K562 (cell line): ENCODE measurements around the gene ARMH3. TPM values are rescaled to one million over a fixed set of nuclear protein-coding genes. Genes with fewer than 3 reads are reported as not detected.

Experiments
- ATAC-seq: fragments of 200-7000 bp; cut with Tn5 transposase; 3 replicates; pipeline ENCODE4 v1.9.1; 2020; ENCODE audit warnings: moderate library complexity
- BruUV-seq: library from RNA; stranded (reverse); fragments of 400-500 nt; replicated peaks from 2 replicates; lab custom pipeline; 2021; lab: Mats Ljungman, UMichigan
- CTCF ChIA-PET: fragments of 300-600 bp; formaldehyde crosslinking; extraction: SDS; loops from one replicate; lab custom pipeline; 2021; ENCODE audit warnings: low intra/inter-chr PET ratio; lab: Yijun Ruan, JAX
- POLR2A ChIA-PET: fragments of 300-600, 350-650 bp; sonication (Branson Sonifier 250); formaldehyde crosslinking; extraction: SDS; loops from one replicate; lab custom pipeline; 2021; ENCODE audit warnings: antibody characterized with exemption, inconsistent platforms; lab: Yijun Ruan, JAX
- DNase-seq, 4 experiments: peaks; one replicate each; pipeline versions ENCODE4 v3.0.0 to v3.0.0-alpha.2; 2011 to 2018; ENCODE audit warnings: low spot score in 3 of 4, mixed read lengths in 3 of 4; ENCODE audit errors: extremely low read depth in 1 of 4
- FAIRE-seq: peaks from 2 replicates; lab custom pipeline; 2011; peaks lifted over from hg19 to GRCh38; lab: Jason Lieb, UNC
- H2AFZ ChIP-seq: 2 replicates; pipeline ENCODE4 v1.6.0; 2011; ENCODE audit warnings: low read depth, low read length, control low read depth, inconsistent platforms
- H3K27ac ChIP-seq: fragments of 200-600 bp; 3 replicates; pipeline ENCODE4 v1.8.0; 2011; ENCODE audit warnings: low read depth, mild to moderate bottlenecking, control low read depth, inconsistent platforms, low read length, moderate library complexity, mixed read lengths; ENCODE audit errors: extremely low read depth
- H3K27me3 ChIP-seq, 2 experiments: fragments of 300-600 bp in 1 of 2; 2 replicates in 1 of 2; 3 replicates in 1 of 2; pipeline versions ENCODE4 v1.6.0 to v1.8.0; 2011; ENCODE audit warnings: inconsistent platforms in 2 of 2, low read length in 2 of 2, mild to moderate bottlenecking in 1 of 2, mixed read lengths in 1 of 2, moderate library complexity in 1 of 2; ENCODE audit not compliant: control insufficient read depth in 2 of 2, insufficient read depth in 2 of 2
- H3K36me3 ChIP-seq: fragments of 300-600 bp; 3 replicates; pipeline ENCODE4 v1.8.0; 2011; ENCODE audit warnings: mild to moderate bottlenecking, low read length, inconsistent platforms; ENCODE audit not compliant: control insufficient read depth, insufficient read depth
- H3K4me1 ChIP-seq, 2 experiments: fragments of 200-600 bp in 1 of 2; replicated peaks in 1 of 2; 2 replicates in 1 of 2; 3 replicates in 1 of 2; pipeline versions ENCODE4 v1.5.1 to v1.8.0; 2011; ENCODE audit warnings: inconsistent platforms in 2 of 2, low read length in 2 of 2, mild to moderate bottlenecking in 1 of 2, mixed read lengths in 1 of 2, moderate library complexity in 1 of 2; ENCODE audit not compliant: control insufficient read depth in 2 of 2, insufficient read depth in 2 of 2
- H3K4me2 ChIP-seq: 2 replicates; pipeline ENCODE4 v1.6.1; 2011; ENCODE audit warnings: low read length, control low read depth, inconsistent platforms, mixed read lengths; ENCODE audit not compliant: insufficient read depth
- H3K4me3 ChIP-seq: fragments of 200-600 bp; sonication (generic), shearing (Covaris generic); 2 replicates; pipeline ENCODE4 v1.5.1; 2016; ENCODE audit warnings: control low read depth, inconsistent platforms
- H3K79me2 ChIP-seq: fragments of 200-600 bp; 3 replicates; pipeline ENCODE4 v1.8.0; 2011; ENCODE audit warnings: low read length, inconsistent platforms; ENCODE audit not compliant: control insufficient read depth, insufficient read depth
- H3K9ac ChIP-seq, 2 experiments: 2 replicates each; pipeline versions ENCODE4 v1.6.0 to v1.6.1; 2011; ENCODE audit warnings: low read depth in 2 of 2, low read length in 2 of 2, control low read depth in 1 of 2, inconsistent platforms in 1 of 2, mild to moderate bottlenecking in 1 of 2, mixed read lengths in 1 of 2; ENCODE audit not compliant: insufficient read depth in 1 of 2
- H3K9me1 ChIP-seq: one replicate; pipeline ENCODE4 v1.6.0; 2011; ENCODE audit warnings: inconsistent platforms, mild to moderate bottlenecking, low read length, moderate library complexity; ENCODE audit not compliant: control insufficient read depth, insufficient read depth
- H3K9me3 ChIP-seq: replicated peaks from 2 replicates; pipeline ENCODE4 v1.5.1; 2011; ENCODE audit warnings: low read depth, low read length, inconsistent platforms; ENCODE audit not compliant: control insufficient read depth, insufficient read depth
- H4K20me1 ChIP-seq: replicated peaks from 2 replicates; pipeline ENCODE4 v1.6.1; 2011; ENCODE audit warnings: low read length, inconsistent platforms, mixed read lengths; ENCODE audit not compliant: control insufficient read depth, insufficient read depth
- ETV6 ChIP-seq, 3 experiments: fragments of 150-350 bp in 1 of 3; sonication (generic) in 1 of 3; formaldehyde crosslinking in 1 of 3; IDR thresholded peaks; 2 replicates each; pipeline versions ENCODE4 v1.6.1 to v1.8.0; 2014 to 2022; ENCODE audit warnings: borderline replicate concordance in 2 of 3, low read depth in 2 of 3, antibody characterized with exemption in 1 of 3, low read length in 1 of 3, mild to moderate bottlenecking in 1 of 3, missing genetic modification reagents in 1 of 3
- NELFE ChIP-seq: IDR thresholded peaks from 2 replicates; pipeline ENCODE4 v1.6.1; 2011; ENCODE audit warnings: mild to moderate bottlenecking; ENCODE audit not compliant: insufficient read depth, insufficient read length
- WGBS: fragments of 100-300 bp; shearing (Covaris generic); methylation state at CpG from one replicate; pipeline ENCODE4 v1.1.6; 2016; ENCODE audit warnings: low coverage, mixed read lengths; ENCODE audit not compliant: insufficient coverage; ENCODE audit errors: missing lambda C conversion rate; 5-methylcytosine and 5-hydroxymethylcytosine counted together
- in situ Hi-C: fragments of 300-500 bp; cut with MboI; formaldehyde crosslinking; loops from 4 replicates; pipeline ENCODE4 v1.15.0; 2018; ENCODE audit warnings: inconsistent platforms, mixed read lengths
- intact Hi-C: fragments of 100-400 bp; cut with micrococcal nuclease; formaldehyde crosslinking; loops from 2 replicates; pipeline ENCODE4 v1.14.2; 2022
- polyA plus RNA-seq, 8 experiments: library from polyadenylated mRNA; depleted of rRNA in 4 of 8; stranded (reverse) in 5 of 8; unstranded in 3 of 8; fragments of >200 nt; fragmentation: Nextera tagmentation in 2 of 8; fragmentation: Illumina TruSeq in 1 of 8; extraction: Ambion mirVana in 2 of 8; extraction: Trizol in 1 of 8; gene quantifications; 2 replicates each; pipeline versions ENCODE4 v1.2.1 to v1.2.3, GENCODE V29; 2011 to 2014; ENCODE audit warnings: inconsistent platforms in 1 of 8, missing spikeins in 1 of 8
- total RNA-seq, 7 experiments: library from RNA; depleted of rRNA in 6 of 7; stranded (reverse); fragments of >200 nt in 6 of 7; fragmentation: Illumina TruSeq in 2 of 7; extraction: Trizol in 2 of 7; gene quantifications; 2 replicates each; pipeline versions ENCODE4 v1.2.1 to v1.2.3, GENCODE V29; 2011 to 2021; ENCODE audit warnings: low replicate concordance in 1 of 7

ARMH3 gene
- total and polyA plus RNA-seq, 9 of the 15 experiments (the other 6 are each of a cell fraction or from before 2014, with no cell fraction given), result 0.29 to 0.73 TPM; not detected in 7

DNA sequence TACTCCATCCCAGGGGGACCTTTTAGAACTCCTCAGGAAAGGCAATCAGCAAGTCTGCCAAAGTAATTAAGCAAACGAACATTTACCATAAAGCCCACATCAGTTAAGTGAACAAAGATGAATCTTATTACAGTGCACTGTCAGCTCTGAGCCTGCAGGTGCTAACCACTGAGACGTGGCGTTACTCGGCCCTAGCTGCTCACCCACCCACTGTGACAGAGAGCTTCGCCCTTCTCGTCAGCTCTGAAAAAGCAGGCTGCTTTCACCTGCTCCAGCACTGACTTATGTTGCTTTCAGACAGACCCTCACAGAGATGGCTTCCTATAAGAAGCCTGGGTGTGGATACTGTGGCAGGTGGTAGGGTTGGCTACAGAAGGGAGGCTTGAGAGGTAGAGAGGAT lies 154.6 kb downstream of the ARMH3 start:
- Histone ChIP-seq H3K4me2 (no peak overlapping the region), H3K4me3 (no peak overlapping the region), H3K4me1 (no peaks in the 10 kb centered on the region), H3K27ac (no peak overlapping the region), H3K9me1 (no peaks in the 10 kb centered on the region), H4K20me1 (no peaks in the 10 kb centered on the region), H3K9ac (no peak overlapping the region), H3K9me3 (no peaks in the 10 kb centered on the region), H3K27me3 (no peaks in the 10 kb centered on the region), H3K79me2 (no peaks in the 10 kb centered on the region), H2AFZ (no peak overlapping the region), H3K36me3 (no peaks in the 10 kb centered on the region)
- in situ Hi-C loops, result no loop called here
- FAIRE-seq, result no peak
- intact Hi-C loops, result no loop called here
- no TSS peak for BruUV-seq
- ATAC-seq, result no peak
- ChIA-PET CTCF (no interaction called here), POLR2A (no interaction called here)
- no CpG with 5 or more reads among the region's 6 CpGs for WGBS
- no peak for TF ChIP-seq NELFE
- no peak for DNase-seq

DNA sequence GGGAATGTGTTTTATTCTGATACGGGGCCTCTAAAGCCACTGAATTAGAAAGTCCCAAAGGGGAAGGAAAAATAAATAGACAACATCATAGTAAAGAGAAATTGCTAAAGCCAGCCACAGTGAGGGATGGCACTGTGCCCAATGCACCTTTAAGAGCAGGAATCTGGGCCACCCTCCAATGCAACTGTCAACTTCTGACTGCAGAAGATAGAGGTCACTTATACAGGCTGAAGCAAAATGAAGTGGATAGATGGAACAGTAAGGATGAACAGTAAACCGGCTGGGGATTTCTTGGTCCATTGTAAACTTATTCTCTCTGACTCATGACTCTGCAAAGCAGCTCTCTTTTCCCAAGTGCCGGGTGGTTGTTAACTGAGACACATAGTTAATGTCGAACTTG lies 158.3 kb downstream of the ARMH3 start:
- TF ChIP-seq ETV6 (IDR thresholded peaks at IDR 0.05; ENCODE audit: borderline replicate concordance in 1 of 2, low read depth in 2 of 2, low read length in 1 of 2) (no peak), ETV6 (CRISPR knock-in tag; IDR thresholded peaks at IDR 0.05; ENCODE audit: borderline replicate concordance) (no peak)
- TF ChIP-seq, all 486 proteins: peak for 0
- BruUV-seq, result no TSS peak
- in situ Hi-C loops (no loop called here), intact Hi-C loops (no loop called here)
- no peak overlapping the region for H3K27ac ChIP-seq
- H3K27me3 ChIP-seq, result no peaks in the 10 kb centered on the region
- H3K9ac ChIP-seq, result no peak overlapping the region
- no peak overlapping the region for H3K4me3 ChIP-seq
- no peak for DNase-seq
- no peak overlapping the region for H2AFZ ChIP-seq
- no peak overlapping the region for H3K4me2 ChIP-seq
- H3K9me1 ChIP-seq, result no peaks in the 10 kb centered on the region
- no peak for FAIRE-seq
- no peaks in the 10 kb centered on the region for H3K79me2 ChIP-seq
- H3K36me3 ChIP-seq, result no peaks in the 10 kb centered on the region
- CTCF ChIA-PET, result no interaction called here
- no peak for ATAC-seq
- no peaks in the 10 kb centered on the region for H3K9me3 ChIP-seq
- POLR2A ChIA-PET, result no interaction called here
- no peaks in the 10 kb centered on the region for H4K20me1 ChIP-seq
- WGBS, result no CpG with 5 or more reads among the region's 4 CpGs
- no peaks in the 10 kb centered on the region for H3K4me1 ChIP-seq
